PC-3 (cell line): ENCODE measurements around the gene CFAP65.

Experiments
- CTCF ChIP-seq: fragments of 300-600 bp; sonication (generic); conservative IDR thresholded peaks from 2 replicates; pipeline ENCODE4 v1.5.1; 2017; ENCODE audit warnings: antibody characterized with exemption, low read depth, mild to moderate bottlenecking, low read length
- EZH2 ChIP-seq: fragments of 300-600 bp; sonication (generic); IDR thresholded peaks from one replicate; pipeline ENCODE4 v1.6.1; 2017; ENCODE audit warnings: antibody characterized with exemption, mild to moderate bottlenecking, low read length; ENCODE audit not compliant: unreplicated experiment
- EZH2phosphoT487 ChIP-seq: fragments of 300-600 bp; sonication (generic); IDR thresholded peaks from 2 replicates; pipeline ENCODE4 v1.6.1; 2018; ENCODE audit warnings: mild to moderate bottlenecking, antibody characterized with exemption, low read length, borderline replicate concordance

- no peak for TF ChIP-seq CTCF
- no peak for TF ChIP-seq EZH2phosphoT487
- no peak for TF ChIP-seq EZH2
Observed at GRCh38 chr2:219089330-219089729, 48.0 kb upstream of the CFAP65 start.
